Activated CD4-positive, alpha-beta T cell treated with anti-CD3 and anti-CD28 coated beads for 4 hours (primary cell): ENCODE data around the gene DUSP1.

Experiments used
- DNase-seq, 2 donors: peaks; one replicate each; pipeline ENCODE4 v3.0.0-alpha.2; 2020

Gene DUSP1

GRCh38 chr5:172741206-172741582 lies 29.8 kb downstream of the DUSP1 start:
- DNase-seq, result no peak

- DNase-seq, result no peak
Measured at GRCh38 chr5:172740428-172741205, 30.4 kb downstream of the DUSP1 start.

GRCh38 chr5:172739375-172739774 lies 31.6 kb downstream of the DUSP1 start:
- no peak for DNase-seq

- no peak for DNase-seq
Measured at GRCh38 chr5:172736508-172737135, 34.4 kb downstream of the DUSP1 start.

GRCh38 chr5:172735141-172735831 lies 35.7 kb downstream of the DUSP1 start:
- DNase-seq, result no peak

GRCh38 chr5:172733974-172734346 lies 37.0 kb downstream of the DUSP1 start:
- no peak for DNase-seq

GRCh38 chr5:172733131-172733973 lies 37.6 kb downstream of the DUSP1 start:
- DNase-seq, result no peak

- no peak for DNase-seq
Measured at GRCh38 chr5:172732201-172732865, 38.7 kb downstream of the DUSP1 start.

- no peak for DNase-seq
Measured at GRCh38 chr5:172731680-172732074, 39.3 kb downstream of the DUSP1 start.

GRCh38 chr5:172730981-172731679 lies 39.9 kb downstream of the DUSP1 start:
- DNase-seq, result no peak

GRCh38 chr5:172730222-172730621 lies 40.8 kb downstream of the DUSP1 start:
- DNase-seq, result no peak

- DNase-seq, result no peak
Measured at GRCh38 chr5:172729588-172729987, 41.4 kb downstream of the DUSP1 start.

- DNase-seq, result no peak
Measured at GRCh38 chr5:172728481-172729241, 42.3 kb downstream of the DUSP1 start.

GRCh38 chr5:172727551-172727950 lies 43.4 kb downstream of the DUSP1 start:
- no peak for DNase-seq

GRCh38 chr5:172726966-172727365 lies 44.0 kb downstream of the DUSP1 start:
- no peak for DNase-seq

GRCh38 chr5:172725785-172726184 lies 45.2 kb downstream of the DUSP1 start:
- DNase-seq, result no peak

GRCh38 chr5:172725273-172725672 lies 45.7 kb downstream of the DUSP1 start:
- DNase-seq, result no peak

GRCh38 chr5:172724242-172725183 lies 46.5 kb downstream of the DUSP1 start:
- DNase-seq, result no peak

GRCh38 chr5:172723508-172723907 lies 47.5 kb downstream of the DUSP1 start:
- DNase-seq, result no peak

GRCh38 chr5:172722327-172722815 lies 48.6 kb downstream of the DUSP1 start:
- DNase-seq, result no peak
